Stomach (tissue), 9 donors: ENCODE results near the gene LAMB2. TPM values are rescaled to one million over a fixed set of nuclear protein-coding genes. Genes with fewer than 3 reads are reported as not detected.
A peak's percentile ranks its signal among the peaks of the same experiment; 100 is the strongest.

Experiments
- DNase-seq, 2 donors: peaks; one replicate each; pipeline versions ENCODE4 v3.0.0 to v3.0.0-alpha.2; 2013 to 2019
- H3K27ac ChIP-seq, 5 donors: fragments of 200-600 bp in 4 of 5; sonication (generic) in 4 of 5; one replicate each; pipeline ENCODE4 v1.5.1; 2013 to 2019; ENCODE audit warnings: mild to moderate bottlenecking in 1 of 5, moderate library complexity in 1 of 5
- H3K27me3 ChIP-seq, 3 donors: fragments of 200-600 bp; sonication (generic); one replicate each; pipeline ENCODE4 v1.5.1; 2017 to 2019; ENCODE audit warnings: mixed run types in 1 of 3
- H3K36me3 ChIP-seq, 4 donors: fragments of 200-600 bp; sonication (generic); 1 replicate in 3 of 4; 2 replicates in 1 of 4; pipeline ENCODE4 v1.5.1; 2016 to 2019
- H3K4me1 ChIP-seq, 4 donors: fragments of 200-600 bp; sonication (generic); one replicate each; pipeline ENCODE4 v1.5.1; 2016 to 2019
- H3K4me3 ChIP-seq, 4 donors: fragments of 200-600 bp; sonication (generic) in 3 of 4; one replicate each; pipeline ENCODE4 v1.5.1; 2016 to 2019; ENCODE audit warnings: mild to moderate bottlenecking in 1 of 4
- H3K9me3 ChIP-seq, 4 donors: fragments of 200-600 bp; sonication (generic); one replicate each; pipeline ENCODE4 v1.5.1; 2016 to 2019
- CTCF ChIP-seq, 7 experiments: fragments of 450-650 bp in 4 of 7; fragments of 200-600 bp in 3 of 7; sonication (generic) in 3 of 7; IDR thresholded peaks; one replicate each; pipeline ENCODE4 v1.5.1; 2016 to 2019; ENCODE audit warnings: antibody characterized with exemption in 7 of 7, control low read depth in 2 of 7, mild to moderate bottlenecking in 1 of 7
- EP300 ChIP-seq: sonication (generic); formaldehyde crosslinking; IDR thresholded peaks from one replicate; pipeline ENCODE4 v1.6.1; 2017; ENCODE audit warnings: antibody characterized with exemption
- POLR2A ChIP-seq, 4 donors: fragments of 450-650 bp; IDR thresholded peaks; one replicate each; pipeline ENCODE4 v1.6.1; 2016; ENCODE audit warnings: antibody characterized with exemption in 4 of 4, control low read depth in 2 of 4, mild to moderate bottlenecking in 1 of 4, moderate library complexity in 1 of 4
- POLR2AphosphoS5 ChIP-seq, 3 donors: sonication (generic); formaldehyde crosslinking; IDR thresholded peaks; one replicate each; pipeline ENCODE4 v1.6.1; 2016; ENCODE audit warnings: antibody characterized with exemption in 3 of 3
- WGBS, 5 donors: extraction: QIAGEN DNeasy Blood & Tissue Kit in 3 of 5; methylation state at CpG; one replicate each; pipeline versions ENCODE4 v1.1.5 to v1.1.7; 2013 to 2018; 5-methylcytosine and 5-hydroxymethylcytosine counted together
- intact Hi-C: fragments of 100-400 bp; cut with DNase I; formaldehyde crosslinking; loops from one replicate; pipeline ENCODE4 v1.15.1; 2023; ENCODE audit warnings: low total_unique reads
- polyA plus RNA-seq, 3 donors: library from polyadenylated mRNA; stranded (reverse); fragments of 200-250 nt; gene quantifications; one replicate each; pipeline ENCODE4 v1.2.3, GENCODE V29; 2013
- total RNA-seq, 5 donors: library from RNA; depleted of rRNA; stranded (reverse); fragments of >200 nt; gene quantifications; one replicate each; pipeline versions ENCODE4 v1.1.0 to v1.2.3, GENCODE V29; 2014 to 2016
- donor health status: healthy with polysubstance abuse.
- donor health status: Bipolar disorder and iron deficiency.
- donor health status: healthy.

Gene LAMB2
- total and polyA plus RNA-seq, 8 donors: 195 to 578 (median 324) TPM

- H3K27me3 ChIP-seq: no peaks in the 10 kb centered on the region
- TF ChIP-seq POLR2AphosphoS5 (IDR thresholded peaks at IDR 0.05): no peak
- TF ChIP-seq CTCF (IDR thresholded peaks at IDR 0.05): no peak
- H3K27ac ChIP-seq: peak overlapping the region; percentile 97 to 99 (median 98)
- peak; percentile 81 to 94 for DNase-seq
- no peaks in the 10 kb centered on the region for H3K9me3 ChIP-seq
- H3K4me1 ChIP-seq: peaks cover 25 to 61% (median 58%) of the 10 kb centered on the region in 4 donors
- WGBS, 5 donors: 0 to 1% (median 0%) methylated on average over 43 to 86 of the region's 86 CpGs
- intact Hi-C loops: no loop called here
- H3K36me3 ChIP-seq: peaks cover 10 to 40% (median 27%) of the 10 kb centered on the region in 4 donors
- H3K4me3 ChIP-seq: peak overlapping the region; percentile 94 to 100 (median 98)
Measured at GRCh38 chr3:49092938-49093852, 39.7 kb downstream of the LAMB2 start.

- no peak for DNase-seq
- H3K4me1 ChIP-seq: peaks cover 0 to 33% (median 4%) of the 10 kb centered on the region in 4 donors
- TF ChIP-seq EP300: no peak
- TF ChIP-seq POLR2A (IDR thresholded peaks at IDR 0.05): no peak
- TF ChIP-seq POLR2AphosphoS5 (IDR thresholded peaks at IDR 0.05): no peak
- no peak for TF ChIP-seq CTCF (IDR thresholded peaks at IDR 0.05)
- no peak overlapping the region for H3K27ac ChIP-seq
- no peaks in the 10 kb centered on the region for H3K27me3 ChIP-seq
- WGBS, 5 donors: 91 to 97% (median 95%) methylated on average over 8 of the region's 8 CpGs
- H3K4me3 ChIP-seq: no peak overlapping the region
- intact Hi-C loops: no loop called here
- no peaks in the 10 kb centered on the region for H3K9me3 ChIP-seq
- H3K36me3 ChIP-seq: peaks cover 19 to 51% (median 40%) of the 10 kb centered on the region in 4 donors
Measured at GRCh38 chr3:49081429-49081828, 51.4 kb downstream of the LAMB2 start.

- Histone ChIP-seq H3K4me3 (no peak overlapping the region), H3K27me3 (no peaks in the 10 kb centered on the region), H3K9me3 (no peaks in the 10 kb centered on the region), H3K4me1 (peaks cover 0 to 24% (median 4%) of the 10 kb centered on the region in 4 donors), H3K36me3 (peaks cover 40 to 62% (median 53%) of the 10 kb centered on the region in 4 donors), H3K27ac (no peak overlapping the region)
- WGBS, 5 donors: 91 to 100% (median 94%) methylated on average over 2 of the region's 2 CpGs
- no peak for DNase-seq
- TF ChIP-seq POLR2AphosphoS5 (IDR thresholded peaks at IDR 0.05) (no peak), POLR2A (IDR thresholded peaks at IDR 0.05) (no peak), EP300 (no peak), CTCF (IDR thresholded peaks at IDR 0.05) (no peak)
- intact Hi-C loops: no loop called here
Measured at GRCh38 chr3:49079270-49079669, 53.6 kb downstream of the LAMB2 start.

- peaks cover 0 to 15% (median 4%) of the 10 kb centered on the region in 4 donors for H3K4me1 ChIP-seq
- intact Hi-C loops: no loop called here
- TF ChIP-seq EP300: no peak
- TF ChIP-seq CTCF (IDR thresholded peaks at IDR 0.05): no peak
- no peak overlapping the region for H3K27ac ChIP-seq
- no peak for DNase-seq
- no peaks in the 10 kb centered on the region for H3K27me3 ChIP-seq
- 86 to 97% (median 92%) methylated on average over 4 of the region's 4 CpGs for whole genome bisulfite sequencing, 5 donors
- H3K9me3 ChIP-seq: no peaks in the 10 kb centered on the region
- no peak overlapping the region for H3K4me3 ChIP-seq
- H3K36me3 ChIP-seq: peaks cover 65 to 80% (median 76%) of the 10 kb centered on the region in 4 donors
Measured at GRCh38 chr3:49076646-49077045, 56.2 kb downstream of the LAMB2 start.
